ENCODE measurements around the gene TRPV2. TPM values are rescaled to one million over a fixed set of nuclear protein-coding genes. Genes with fewer than 3 reads are reported as not detected.

Gene TRPV2
- total RNA-seq, 1 donor from 2014 or later: 26.3 TPM

DNA sequence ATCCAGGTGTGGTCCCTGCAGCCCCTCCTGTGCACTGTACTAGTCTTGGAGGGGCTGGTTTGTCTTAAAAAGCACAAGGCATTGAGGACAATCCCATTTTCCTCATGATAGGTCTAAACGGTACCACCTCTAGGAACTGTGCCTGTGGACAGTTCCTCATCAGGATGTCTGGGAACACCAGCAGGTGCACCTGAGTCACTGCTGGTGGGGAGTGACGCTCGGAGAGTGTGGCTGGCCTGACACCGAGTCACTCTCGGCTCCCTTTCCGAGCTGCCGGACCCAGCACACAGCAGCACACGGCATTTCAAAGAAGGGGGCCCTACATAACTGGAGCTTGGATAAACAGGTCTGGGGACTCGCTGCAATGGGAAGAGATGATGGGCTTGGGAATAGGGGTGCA is 51.0 kb downstream of the TRPV2 start:
- intact Hi-C loops (cut with DNase I): no loop called here
- DNase-seq (ENCODE audit: low spot score): no peak
- no peak for ATAC-seq

DNA sequence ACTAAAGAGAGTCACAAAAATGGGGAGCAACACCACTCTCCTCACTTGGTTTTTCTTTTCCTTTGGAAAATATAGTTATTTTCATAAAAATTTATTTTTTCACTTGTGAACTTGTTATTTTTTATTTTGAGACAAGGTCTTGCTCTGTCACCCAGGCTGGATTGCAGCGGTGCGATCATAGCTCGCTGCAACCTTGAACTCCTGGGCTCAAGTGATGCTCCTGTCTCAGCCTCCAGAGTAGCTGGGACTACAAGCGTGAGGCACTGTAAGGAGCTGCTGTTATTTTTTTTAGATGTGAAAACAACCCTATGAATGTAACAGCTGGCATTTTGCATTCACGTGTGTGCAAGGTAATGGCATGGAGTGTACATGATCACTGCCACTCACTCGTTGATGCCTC is 51.7 kb downstream of the TRPV2 start:
- intact Hi-C loops (cut with DNase I): no loop called here
- DNase-seq (ENCODE audit: low spot score) (no peak), ATAC-seq (no peak)

GRCh38 chr17:16467886-16468285 is 52.5 kb downstream of the TRPV2 start:
- DNase-seq (ENCODE audit: low spot score): no peak
- ATAC-seq: no peak
- intact Hi-C loops (cut with DNase I): no loop called here

DNA sequence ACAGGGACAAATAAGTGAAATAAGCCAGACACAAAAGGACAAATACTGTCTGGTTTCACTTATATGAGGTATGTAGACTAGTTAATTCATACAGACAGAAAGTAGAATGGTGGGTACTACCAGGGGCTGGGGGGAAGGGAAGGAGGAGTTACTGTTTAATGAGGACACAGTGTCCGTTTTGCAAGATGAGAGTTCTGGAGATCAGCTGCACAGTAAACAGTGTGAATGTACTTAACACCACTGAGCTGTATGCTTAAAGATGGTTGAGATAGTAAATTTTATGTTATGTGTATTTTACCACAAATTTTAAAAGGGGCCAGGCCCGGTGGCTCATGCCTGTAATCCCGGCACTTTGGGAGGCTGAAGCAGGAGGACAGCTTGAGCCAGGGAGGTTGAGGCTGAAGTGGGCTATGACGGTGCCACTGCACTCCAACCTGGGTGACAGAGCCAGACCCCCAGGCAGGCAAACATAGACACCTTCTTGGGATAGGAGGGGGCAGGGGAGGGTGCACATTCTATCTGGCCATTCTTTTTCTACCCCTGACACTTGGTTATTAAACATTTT is 53.1 kb downstream of the TRPV2 start:
- ATAC-seq: no peak
- DNase-seq (ENCODE audit: low spot score): no peak
- intact Hi-C loops (cut with DNase I): no loop called here

DNA sequence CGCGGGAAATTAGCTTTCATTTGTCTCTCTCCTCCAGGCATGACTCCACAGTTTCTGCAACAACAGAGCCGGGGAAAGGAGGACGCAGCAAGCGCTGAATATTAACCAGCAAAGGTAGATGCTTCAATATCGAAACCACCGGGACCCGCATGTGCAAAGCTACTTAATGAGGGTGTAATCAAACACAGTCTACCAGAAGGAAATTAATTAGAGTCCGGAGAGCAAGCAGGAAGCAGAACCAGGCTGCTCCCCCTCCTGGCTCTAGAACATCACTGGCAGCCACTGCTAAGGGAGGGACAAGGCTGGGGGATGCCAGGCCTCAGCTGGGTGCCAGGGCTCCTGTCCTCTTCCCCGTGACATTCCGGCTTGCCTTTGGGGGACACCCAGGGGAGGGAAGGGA is 54.9 kb downstream of the TRPV2 start:
- intact Hi-C loops (cut with DNase I): no loop called here
- peak; percentile 29 for ATAC-seq
- DNase-seq (ENCODE audit: low spot score): no peak

- DNase-seq (ENCODE audit: low spot score): no peak
- intact Hi-C loops (cut with DNase I): no loop called here
- ATAC-seq: no peak
Observed at GRCh38 chr17:16471295-16471694, 55.9 kb downstream of the TRPV2 start.

GRCh38 chr17:16472539-16472938 is 57.2 kb downstream of the TRPV2 start:
- no peak for DNase-seq (ENCODE audit: low spot score)
- no peak for ATAC-seq
- intact Hi-C loops (cut with DNase I): no loop called here

- ATAC-seq (no peak), DNase-seq (ENCODE audit: low spot score) (no peak)
- intact Hi-C loops (cut with DNase I): no loop called here
Observed at GRCh38 chr17:16473044-16474011, 58.0 kb downstream of the TRPV2 start.

DNA sequence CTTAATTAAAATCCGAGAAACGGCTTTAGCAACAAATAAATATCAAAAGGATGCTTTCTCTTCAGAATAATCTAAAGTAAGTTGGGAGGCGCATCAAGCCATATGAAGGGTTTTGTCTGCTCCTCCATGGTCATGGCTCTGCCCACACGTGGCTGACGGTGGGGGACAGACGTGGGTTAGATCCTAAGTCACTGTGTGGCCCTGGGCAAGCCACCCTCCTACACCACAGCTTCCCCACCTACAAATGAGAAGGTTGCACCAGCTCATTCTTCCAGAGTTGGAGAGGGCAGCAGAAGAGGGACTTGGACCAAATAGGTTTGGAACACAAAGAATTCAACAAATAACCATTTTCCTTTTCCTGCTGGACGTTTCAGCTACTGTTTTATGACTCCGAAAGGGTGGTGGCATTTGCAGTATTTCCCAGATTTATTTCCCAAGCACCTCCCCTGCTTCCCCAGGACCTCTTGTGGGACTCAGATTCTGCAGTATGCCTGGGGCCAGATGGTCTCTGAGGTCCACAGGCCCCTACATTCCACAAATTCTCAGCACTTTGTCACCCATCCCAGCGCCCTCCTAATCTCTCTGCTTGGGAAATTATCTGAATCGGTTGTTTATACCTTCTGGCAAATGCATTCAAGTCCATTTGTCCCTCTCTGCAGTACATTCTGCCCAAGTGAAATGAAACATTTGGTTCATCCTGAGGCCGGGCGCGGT is 58.8 kb downstream of the TRPV2 start:
- no peak for ATAC-seq
- no peak for DNase-seq (ENCODE audit: low spot score)
- intact Hi-C loops (cut with DNase I): no loop called here

DNA sequence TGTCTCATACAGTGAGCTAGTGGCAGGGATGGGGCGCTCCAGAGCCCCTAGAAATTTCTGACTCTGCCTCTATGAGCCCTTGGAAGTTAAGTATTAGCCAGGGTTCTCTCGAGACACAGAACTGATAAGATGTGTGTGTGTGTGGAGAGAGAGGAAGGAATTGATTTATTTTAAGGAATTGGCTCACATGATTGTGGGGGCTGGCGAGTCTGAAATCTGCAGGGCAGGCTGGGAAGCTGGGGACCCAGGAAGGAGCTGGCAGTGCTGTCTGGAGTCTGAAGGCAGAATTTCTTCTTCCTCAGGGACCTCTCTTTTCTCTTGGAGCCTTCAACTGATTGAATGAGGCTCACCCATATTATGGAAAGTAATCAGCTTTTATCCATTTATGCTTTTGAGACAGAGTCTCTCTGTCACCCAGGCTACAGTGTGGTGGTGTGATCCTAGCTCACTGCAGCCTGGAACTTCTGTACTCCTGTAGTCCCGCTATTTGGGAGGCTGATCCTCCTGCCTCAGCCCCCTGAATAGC is 59.9 kb downstream of the TRPV2 start:
- DNase-seq (ENCODE audit: low spot score) (no peak), ATAC-seq (no peak)
- intact Hi-C loops (cut with DNase I): no loop called here

DNA sequence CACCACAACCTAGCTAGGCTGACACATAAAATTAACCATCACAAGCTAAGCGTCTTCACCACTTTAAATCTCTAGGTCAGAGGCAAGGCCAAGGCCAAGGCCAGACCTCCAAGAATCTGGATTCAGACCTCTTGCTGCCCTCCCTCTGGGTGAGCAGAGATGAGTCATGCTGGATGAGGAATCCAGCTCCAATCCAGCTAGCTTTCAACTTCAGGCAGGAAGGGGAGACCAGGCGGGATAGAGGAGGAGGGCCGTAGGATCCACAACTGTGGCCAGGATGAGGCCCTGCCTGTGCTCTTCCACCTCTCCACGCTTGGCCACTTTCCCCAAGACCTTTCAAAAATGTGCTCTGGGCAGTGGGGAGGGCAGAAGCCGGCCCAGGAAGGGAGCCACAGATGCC is 61.9 kb downstream of the TRPV2 start:
- peak; percentile 95 for ATAC-seq
- intact Hi-C loops (cut with DNase I): no loop called here
- no peak for DNase-seq (ENCODE audit: low spot score)

DNA sequence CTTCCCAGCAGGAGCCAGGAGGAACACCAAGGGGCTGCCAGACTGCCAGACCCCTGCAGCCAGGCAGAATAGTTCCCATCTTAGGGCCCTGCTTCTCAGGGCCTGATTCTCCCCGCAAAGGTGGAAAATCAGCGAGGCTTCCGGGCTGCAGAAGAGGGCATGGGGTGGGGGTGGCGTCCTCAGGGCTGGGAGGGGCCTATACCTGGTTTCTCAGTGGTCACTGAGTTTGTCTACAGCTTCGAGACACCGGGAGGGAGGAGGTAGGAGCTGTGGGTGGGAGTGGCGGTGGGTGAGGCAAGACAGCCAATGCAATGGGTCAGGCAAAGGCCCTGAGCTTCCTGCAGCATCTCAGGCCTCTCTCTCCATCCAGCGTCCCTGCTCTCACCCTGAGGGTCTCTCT is 62.3 kb downstream of the TRPV2 start:
- ATAC-seq (peak; percentile 27), DNase-seq (ENCODE audit: low spot score) (no peak)
- intact Hi-C loops (cut with DNase I): no loop called here

DNA sequence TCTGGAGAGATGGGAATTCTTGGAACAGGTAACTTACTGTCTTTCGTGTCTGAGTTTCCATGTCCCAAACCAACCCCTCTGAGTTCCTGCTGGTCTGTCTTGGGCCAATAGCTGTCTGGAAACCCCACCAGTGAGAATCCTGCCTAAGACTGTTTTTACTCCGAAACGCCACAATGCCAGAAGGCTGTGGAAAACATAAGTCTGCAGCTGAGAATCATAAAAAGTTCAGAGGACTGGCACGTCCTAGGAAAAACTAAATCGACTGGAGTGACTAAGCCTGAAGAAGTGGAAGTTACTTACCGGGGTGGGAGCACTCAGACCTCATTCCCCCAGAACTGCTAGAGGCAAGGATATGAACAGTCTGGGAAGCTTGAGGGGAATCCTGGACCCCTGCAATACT is 63.3 kb downstream of the TRPV2 start:
- intact Hi-C loops (cut with DNase I): no loop called here
- DNase-seq (ENCODE audit: low spot score) (no peak), ATAC-seq (peak; percentile 16)

DNA sequence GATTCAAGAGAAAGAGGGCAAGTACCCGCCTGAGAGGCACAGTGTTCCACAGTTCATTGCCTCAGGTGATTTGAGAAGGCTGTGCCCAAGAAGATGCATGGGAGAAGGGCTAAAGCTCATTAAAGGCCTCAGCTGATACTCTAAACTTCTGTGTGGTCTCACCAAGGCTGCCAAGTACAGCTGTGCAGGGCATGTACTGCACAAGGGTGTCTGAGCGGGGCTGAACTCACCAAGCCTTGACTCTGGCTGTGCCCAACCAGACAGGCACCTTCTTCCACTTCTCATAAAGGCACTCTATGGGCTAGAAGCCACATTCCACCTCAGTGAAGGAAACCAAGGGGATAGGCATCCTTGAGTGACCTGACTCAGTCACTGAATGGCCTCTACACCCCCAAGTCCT is 63.9 kb downstream of the TRPV2 start:
- no peak for ATAC-seq
- intact Hi-C loops (cut with DNase I): no loop called here
- no peak for DNase-seq (ENCODE audit: low spot score)

DNA sequence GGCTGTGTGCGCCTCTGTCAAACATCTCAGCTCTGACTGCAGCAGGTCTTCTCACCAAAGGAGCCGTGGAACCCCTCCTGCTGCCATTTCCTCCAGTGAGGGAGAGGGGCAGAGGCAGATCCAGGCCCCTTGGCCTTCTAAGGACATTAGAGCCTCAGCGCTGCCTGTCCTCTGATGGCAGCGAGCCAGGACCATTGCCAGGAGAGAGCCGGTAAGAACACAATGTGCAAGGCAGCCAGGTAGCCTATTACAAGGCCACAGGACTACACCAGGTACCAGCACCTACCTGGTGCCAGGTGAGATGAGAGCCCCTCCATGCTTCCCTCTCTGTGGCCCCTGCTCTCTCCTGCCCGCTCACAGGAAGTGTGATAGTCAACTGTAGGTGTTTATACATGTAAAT is 65.6 kb downstream of the TRPV2 start:
- intact Hi-C loops (cut with DNase I): no loop called here
- DNase-seq (ENCODE audit: low spot score) (no peak), ATAC-seq (no peak)

- DNase-seq (ENCODE audit: low spot score) (no peak), ATAC-seq (no peak)
- intact Hi-C loops (cut with DNase I): no loop called here
Observed at GRCh38 chr17:16482253-16482652, 66.9 kb downstream of the TRPV2 start.

DNA sequence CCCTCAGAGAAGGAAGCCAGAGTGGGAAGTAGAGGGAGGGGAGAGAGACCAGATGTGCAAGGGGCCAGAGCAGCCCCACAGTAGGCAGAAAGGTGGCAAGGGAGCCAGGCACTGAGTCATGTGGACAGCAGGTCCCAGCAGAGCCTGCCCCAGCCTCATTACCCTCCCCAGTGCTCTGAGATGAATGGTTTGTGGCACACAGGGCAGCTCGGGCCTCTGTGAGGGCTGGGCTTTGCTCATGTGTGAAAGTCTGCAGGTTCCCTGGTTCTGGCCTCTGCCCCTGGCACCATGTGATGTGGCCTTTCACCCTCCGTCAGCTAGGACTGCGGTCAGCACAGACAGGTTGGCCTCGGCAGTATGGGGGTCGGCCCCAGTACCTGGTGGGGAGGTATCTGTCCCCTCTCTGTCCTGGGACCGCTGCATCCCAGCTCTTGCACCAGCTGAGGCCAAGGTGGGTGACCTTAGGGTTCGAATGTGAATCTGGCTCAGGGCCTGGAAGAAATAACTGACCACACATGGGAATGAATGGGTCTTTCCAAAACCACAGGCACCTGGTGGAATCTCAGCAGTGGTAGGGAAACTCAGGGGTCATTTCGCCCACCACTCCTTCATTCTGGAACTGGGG is 67.8 kb downstream of the TRPV2 start:
- DNase-seq (ENCODE audit: low spot score) (no peak), ATAC-seq (no peak)
- intact Hi-C loops (cut with DNase I): no loop called here

GRCh38 chr17:16484445-16485175 is 69.2 kb downstream of the TRPV2 start:
- ATAC-seq (peak; percentile 34), DNase-seq (ENCODE audit: low spot score) (no peak)
- intact Hi-C loops (cut with DNase I): no loop called here

Data from sciatic nerve (tissue), 2 donors.